NOMO-1 (cell line): ENCODE measurements around the gene FAM107B.

Experiments
- DNase-seq, 2 experiments: peaks; one replicate each; lab custom pipeline; 2025; ENCODE audit not compliant: unreplicated experiment in 2 of 2; lab: John Stamatoyannopoulos, UW

FAM107B gene

GRCh38 chr10:14543904-14544210 lies 230.8 kb downstream of the FAM107B start:
- DNase-seq, result no peak

GRCh38 chr10:14543046-14543903 lies 231.4 kb downstream of the FAM107B start:
- peak in 1 of 2 experiments; percentile 19 for DNase-seq

- DNase-seq, result no peak
Observed at GRCh38 chr10:14541379-14541778, 233.3 kb downstream of the FAM107B start.

- DNase-seq, result no peak
Observed at GRCh38 chr10:14540611-14541010, 234.1 kb downstream of the FAM107B start.

- no peak for DNase-seq
Observed at GRCh38 chr10:14540062-14540461, 234.6 kb downstream of the FAM107B start.

GRCh38 chr10:14539176-14539575 lies 235.5 kb downstream of the FAM107B start:
- DNase-seq, result no peak

GRCh38 chr10:14536241-14537213 lies 238.2 kb downstream of the FAM107B start:
- no peak for DNase-seq

- no peak for DNase-seq
Observed at GRCh38 chr10:14535457-14536130, 239.1 kb downstream of the FAM107B start.

GRCh38 chr10:14534152-14534551 lies 240.5 kb downstream of the FAM107B start:
- no peak for DNase-seq

- no peak for DNase-seq
Observed at GRCh38 chr10:14533295-14533694, 241.4 kb downstream of the FAM107B start.

- no peak for DNase-seq
Observed at GRCh38 chr10:14532473-14533251, 242.0 kb downstream of the FAM107B start.

- DNase-seq, result no peak
Observed at GRCh38 chr10:14531974-14532373, 242.7 kb downstream of the FAM107B start.

GRCh38 chr10:14530465-14530864 lies 244.2 kb downstream of the FAM107B start:
- DNase-seq, result no peak

GRCh38 chr10:14529351-14529750 lies 245.3 kb downstream of the FAM107B start:
- no peak for DNase-seq

GRCh38 chr10:14528450-14528849 lies 246.2 kb downstream of the FAM107B start:
- no peak for DNase-seq

GRCh38 chr10:14527915-14528314 lies 246.8 kb downstream of the FAM107B start:
- DNase-seq, result no peak

- DNase-seq, result no peak
Observed at GRCh38 chr10:14527134-14527844, 247.4 kb downstream of the FAM107B start.

GRCh38 chr10:14526326-14526725 lies 248.4 kb downstream of the FAM107B start:
- DNase-seq, result no peak

- no peak for DNase-seq
Observed at GRCh38 chr10:14524691-14525324, 249.9 kb downstream of the FAM107B start.
